ENCODE measurements around the gene PPP1R26.

- TF ChIP-seq CTCF (IDR thresholded peaks at IDR 0.05) (no peak), POLR2A (IDR thresholded peaks at IDR 0.05) (no peak)
Measured at GRCh38 chr9:135489188-135489906, 9.8 kb downstream of the PPP1R26 start.

Data from thyroid gland (tissue), 4 donors.